PFSK-1 (cell line): ENCODE results near the gene UQCR11.

Experiments used
- FOXP2 ChIP-seq: optimal IDR thresholded peaks from 2 replicates; pipeline ENCODE3; 2011; ENCODE audit warnings: borderline replicate concordance, control low read depth, inconsistent platforms; ENCODE audit not compliant: insufficient read depth; ENCODE audit errors: extremely low read length, extremely low read depth
- POLR2AphosphoS5 ChIP-seq: IDR thresholded peaks from 2 replicates; pipeline ENCODE4 v1.6.1; 2012; ENCODE audit warnings: low read depth, mild to moderate bottlenecking, control low read depth, low read length, moderate library complexity
- REST ChIP-seq, 2 experiments: IDR thresholded peaks; 2 replicates each; pipeline versions ENCODE4 v1.6.1 to v1.8.0; 2011 to 2012; ENCODE audit warnings: low read depth in 2 of 2, low read length in 2 of 2, control low read depth in 1 of 2, inconsistent platforms in 1 of 2, mild to moderate bottlenecking in 1 of 2, moderate library complexity in 1 of 2; ENCODE audit not compliant: insufficient read depth in 1 of 2
- SIN3A ChIP-seq: IDR thresholded peaks from 2 replicates; pipeline ENCODE4 v1.6.1; 2012; ENCODE audit warnings: mild to moderate bottlenecking, low read length, moderate library complexity, borderline replicate concordance; ENCODE audit not compliant: insufficient read depth
- TAF1 ChIP-seq: IDR thresholded peaks from 2 replicates; pipeline ENCODE4 v1.6.1; 2012; ENCODE audit warnings: low read length, control low read depth, borderline replicate concordance; ENCODE audit not compliant: insufficient read depth

Gene UQCR11

DNA sequence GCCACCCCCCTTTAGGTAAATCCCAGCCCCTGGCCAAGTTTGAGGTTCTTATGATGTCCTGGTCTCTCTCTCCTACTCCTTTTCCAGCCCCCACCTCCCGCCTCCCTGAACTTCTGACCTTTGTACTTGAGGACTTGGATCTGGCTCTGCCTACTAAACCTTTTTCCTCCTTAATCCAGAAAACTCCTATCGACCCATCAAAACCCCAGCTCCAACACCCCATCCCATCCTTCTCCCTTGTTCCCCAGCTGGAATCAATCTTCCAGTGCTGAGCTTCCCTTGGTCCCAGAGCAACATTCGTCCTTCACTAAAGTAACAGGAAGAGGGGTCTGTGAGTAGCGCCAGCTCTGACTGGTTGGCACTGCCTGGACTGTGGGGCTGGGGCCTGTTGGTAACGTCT is 17.3 kb upstream of the UQCR11 start:
- TF ChIP-seq SIN3A (no peak), TAF1 (no peak), POLR2AphosphoS5 (no peak), REST (IDR thresholded peaks at IDR 0.05; ENCODE audit: insufficient read depth in 1 of 2, low read depth in 2 of 2, low read length in 2 of 2) (no peak), FOXP2 (no peak)

GRCh38 chr19:1622007-1622406 is 16.7 kb upstream of the UQCR11 start:
- TF ChIP-seq REST (IDR thresholded peaks at IDR 0.05; ENCODE audit: insufficient read depth in 1 of 2, low read depth in 2 of 2, low read length in 2 of 2), result no peak
- TF ChIP-seq SIN3A, result no peak
- no peak for TF ChIP-seq TAF1
- TF ChIP-seq POLR2AphosphoS5, result no peak
- no peak for TF ChIP-seq FOXP2

DNA sequence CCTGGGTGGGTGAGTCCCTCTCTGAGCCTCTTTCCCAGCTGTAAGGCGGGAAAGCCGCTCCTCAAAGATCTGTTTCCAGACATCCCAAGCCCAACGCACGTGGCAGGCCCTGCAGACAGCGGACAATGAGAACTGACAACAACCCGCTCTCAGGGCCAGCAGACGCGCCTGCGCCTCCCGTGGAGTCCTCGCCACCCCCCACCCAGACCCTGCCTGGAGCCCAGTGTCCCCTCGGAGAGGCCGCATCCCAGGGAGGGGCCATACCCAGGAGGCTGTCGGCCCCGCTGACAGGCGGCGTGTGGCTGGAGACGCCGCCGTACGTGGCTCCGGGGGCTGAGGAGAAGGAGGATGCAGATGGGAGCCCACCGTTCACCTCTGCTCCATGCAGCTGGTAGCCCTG is 16.3 kb upstream of the UQCR11 start:
- TF ChIP-seq TAF1 (no peak), REST (IDR thresholded peaks at IDR 0.05; ENCODE audit: insufficient read depth in 1 of 2, low read depth in 2 of 2, low read length in 2 of 2) (no peak), SIN3A (no peak), POLR2AphosphoS5 (no peak), FOXP2 (no peak)

DNA sequence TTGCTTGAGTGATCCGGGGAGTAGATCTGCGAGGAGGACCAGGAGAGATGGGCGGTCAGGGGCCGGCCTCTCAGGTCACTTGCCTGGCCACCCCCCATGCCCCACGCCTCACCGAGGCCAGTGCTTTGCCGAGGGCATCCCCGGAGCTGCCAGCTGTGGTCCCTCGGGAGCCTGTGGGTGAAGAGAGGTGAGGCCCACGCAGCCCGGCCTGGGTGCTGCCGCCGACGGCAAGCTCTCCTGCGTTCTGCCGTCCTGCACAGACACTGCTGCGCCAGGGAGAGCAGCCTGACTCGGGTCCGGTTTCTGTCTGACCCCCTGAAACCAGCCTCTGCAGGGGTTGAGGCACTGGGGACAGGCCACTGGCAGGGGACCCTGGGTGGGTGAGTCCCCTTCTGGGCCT is 15.8 kb upstream of the UQCR11 start:
- TF ChIP-seq REST (IDR thresholded peaks at IDR 0.05; ENCODE audit: insufficient read depth in 1 of 2, low read depth in 2 of 2, low read length in 2 of 2) (no peak), TAF1 (no peak), FOXP2 (no peak), POLR2AphosphoS5 (no peak)

DNA sequence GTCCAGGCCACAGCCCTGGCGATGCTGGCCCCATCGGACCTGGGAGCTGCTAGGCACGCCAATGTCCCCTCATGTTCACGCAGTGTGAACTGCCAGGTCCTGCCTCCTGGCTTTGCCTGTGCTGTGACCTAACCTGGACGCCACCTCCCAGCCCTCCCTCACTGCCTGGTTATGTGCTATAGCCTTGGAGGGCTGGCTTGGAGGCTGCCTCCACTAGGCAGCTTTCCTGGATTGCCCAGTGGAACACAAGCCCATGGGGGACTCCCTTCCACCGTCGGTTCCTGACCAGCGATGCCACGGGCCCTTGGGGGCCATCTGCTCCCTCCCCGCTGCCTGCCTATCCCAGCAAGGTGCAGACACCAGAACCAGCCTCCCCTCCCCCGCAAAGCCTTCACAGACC is 15.2 kb upstream of the UQCR11 start:
- TF ChIP-seq SIN3A (no peak), FOXP2 (no peak)

GRCh38 chr19:1619703-1620102 is 14.4 kb upstream of the UQCR11 start:
- TF ChIP-seq SIN3A (no peak), TAF1 (no peak), FOXP2 (no peak), REST (IDR thresholded peaks at IDR 0.05; ENCODE audit: insufficient read depth in 1 of 2, low read depth in 2 of 2, low read length in 2 of 2) (no peak), POLR2AphosphoS5 (no peak)
